IMR-90 (cell line): Measurements from ENCODE around the gene LRCH3. TPM values are rescaled to one million over a fixed set of nuclear protein-coding genes. Genes with fewer than 3 reads are reported as not detected.

Source experiments
- ATAC-seq: fragments of 200-7000 bp; cut with Tn5 transposase; 2 replicates; pipeline ENCODE4 v1.9.1; 2020; ENCODE audit warnings: low read depth, mild to moderate bottlenecking, moderate library complexity
- BruUV-seq: library from RNA; stranded (reverse); fragments of 400-500 nt; replicated peaks from 2 replicates; lab custom pipeline; 2021; lab: Mats Ljungman, UMichigan
- CTCF ChIA-PET: fragments of 300-600 bp; formaldehyde crosslinking; extraction: SDS; loops from one replicate; lab custom pipeline; 2021; ENCODE audit warnings: antibody characterized with exemption; lab: Yijun Ruan, JAX
- POLR2A ChIA-PET: fragments of 300-600 bp; sonication (Branson Sonifier 250); formaldehyde crosslinking; loops from one replicate; lab custom pipeline; 2022; ENCODE audit warnings: antibody characterized with exemption; ENCODE audit not compliant: unreplicated experiment; lab: Charles Lee
- DNase-seq: peaks from one replicate; pipeline ENCODE4 v3.0.0; 2013
- H2AFZ ChIP-seq: replicated peaks from 2 replicates; pipeline ENCODE3; 2013; ENCODE audit warnings: low read length, mild to moderate bottlenecking; ENCODE audit not compliant: poor library complexity
- H2AK5ac ChIP-seq: 2 replicates; pipeline ENCODE4 v1.6.1; 2013; ENCODE audit warnings: low read depth, low read length, inconsistent platforms
- H2AK9ac ChIP-seq: replicated peaks from 2 replicates; pipeline ENCODE3; 2013; ENCODE audit warnings: mild to moderate bottlenecking, low read depth, low read length, moderate library complexity; ENCODE audit not compliant: poor library complexity
- H2BK120ac ChIP-seq: 2 replicates; pipeline ENCODE4 v1.6.1; 2013; ENCODE audit warnings: low read depth, low read length, inconsistent platforms
- H2BK15ac ChIP-seq: 3 replicates; pipeline ENCODE4 v1.6.1; 2013; ENCODE audit warnings: low read depth, low read length, inconsistent platforms
- H2BK20ac ChIP-seq: 2 replicates; pipeline ENCODE4 v1.6.1; 2013; ENCODE audit warnings: low read depth, mild to moderate bottlenecking, inconsistent platforms, low read length, moderate library complexity
- H2BK5ac ChIP-seq: 2 replicates; pipeline ENCODE4 v1.6.1; 2013; ENCODE audit warnings: mild to moderate bottlenecking, low read depth, low read length, inconsistent platforms; ENCODE audit not compliant: poor library complexity, severe bottlenecking
- H3K14ac ChIP-seq: replicated peaks from 2 replicates; pipeline ENCODE4 v1.6.1; 2013; ENCODE audit warnings: low read depth, low read length, inconsistent platforms
- H3K18ac ChIP-seq: 2 replicates; pipeline ENCODE4 v1.6.1; 2013; ENCODE audit warnings: low read depth, low read length, control low read depth
- H3K23ac ChIP-seq: 2 replicates; pipeline ENCODE4 v1.6.1; 2013; ENCODE audit warnings: low read depth, low read length, inconsistent platforms
- H3K27ac ChIP-seq: 2 replicates; pipeline ENCODE4 v1.5.1; 2013; ENCODE audit warnings: mild to moderate bottlenecking, control low read depth, low read length; ENCODE audit not compliant: insufficient read depth
- H3K27me3 ChIP-seq: 2 replicates; pipeline ENCODE4 v1.6.1; 2013; ENCODE audit warnings: low read length; ENCODE audit not compliant: control insufficient read depth, insufficient read depth
- H3K36me3 ChIP-seq: 2 replicates; pipeline ENCODE4 v1.6.1; 2013; ENCODE audit warnings: low read length, mixed read lengths; ENCODE audit not compliant: control insufficient read depth, insufficient read depth
- H3K4ac ChIP-seq: 2 replicates; pipeline ENCODE4 v1.6.1; 2013; ENCODE audit warnings: low read depth, low read length, inconsistent platforms
- H3K4me1 ChIP-seq: 2 replicates; pipeline ENCODE4 v1.6.1; 2013; ENCODE audit warnings: low read length, mixed read lengths; ENCODE audit not compliant: control insufficient read depth, insufficient read depth
- H3K4me2 ChIP-seq: 2 replicates; pipeline ENCODE4 v1.6.1; 2013; ENCODE audit warnings: low read depth, mild to moderate bottlenecking, control low read depth, low read length, moderate library complexity
- H3K4me3 ChIP-seq: 2 replicates; pipeline ENCODE4 v1.5.1; 2013; ENCODE audit warnings: low read depth, mild to moderate bottlenecking, control low read depth, low read length, moderate library complexity; ENCODE audit not compliant: insufficient read depth
- H3K56ac ChIP-seq: 2 replicates; pipeline ENCODE4 v1.6.1; 2013; ENCODE audit warnings: low read length, inconsistent platforms; ENCODE audit not compliant: insufficient read depth; ENCODE audit errors: extremely low read depth
- H3K79me1 ChIP-seq, 2 experiments: 2 replicates each; pipeline ENCODE4 v1.6.1; 2013; ENCODE audit warnings: low read length in 2 of 2, inconsistent platforms in 1 of 2, low read depth in 1 of 2
- H3K9ac ChIP-seq: 2 replicates; pipeline ENCODE4 v1.6.1; 2013; ENCODE audit warnings: low read depth, low read length, control low read depth
- H3K9me1 ChIP-seq: 2 replicates; pipeline ENCODE4 v1.6.1; 2013; ENCODE audit warnings: low read length, inconsistent platforms; ENCODE audit not compliant: insufficient read depth
- H3K9me3 ChIP-seq: 2 replicates; pipeline ENCODE4 v1.6.1; 2013; ENCODE audit warnings: low read length; ENCODE audit not compliant: control insufficient read depth, insufficient read depth
- H4K20me1 ChIP-seq: 2 replicates; pipeline ENCODE4 v1.6.1; 2013; ENCODE audit warnings: low read length, inconsistent platforms; ENCODE audit not compliant: insufficient read depth
- H4K5ac ChIP-seq: 2 replicates; pipeline ENCODE4 v1.6.1; 2013; ENCODE audit warnings: mild to moderate bottlenecking, low read depth, low read length, control low read depth
- H4K8ac ChIP-seq, 2 experiments: 2 replicates each; pipeline ENCODE4 v1.6.1; 2013; ENCODE audit warnings: low read depth in 2 of 2, low read length in 2 of 2, control low read depth in 1 of 2, inconsistent platforms in 1 of 2
- H4K91ac ChIP-seq: 2 replicates; pipeline ENCODE4 v1.6.1; 2013; ENCODE audit warnings: low read depth, low read length, inconsistent platforms; ENCODE audit not compliant: insufficient read depth
- BHLHE40 ChIP-seq: fragments of 150-350 bp; IDR thresholded peaks from 2 replicates; pipeline ENCODE4 v1.6.1; 2016; ENCODE audit warnings: mild to moderate bottlenecking, low read depth, low read length
- CEBPB ChIP-seq: IDR thresholded peaks from 2 replicates; pipeline ENCODE4 v1.6.1; 2012; ENCODE audit warnings: low read depth, low read length, improper control_type of control experiment
- CHD1 ChIP-seq: IDR thresholded peaks from 2 replicates; pipeline ENCODE4 v1.6.1; 2012; ENCODE audit warnings: low read depth, low read length, improper control_type of control experiment
- FOS ChIP-seq: fragments of 150-350 bp; IDR thresholded peaks from 2 replicates; pipeline ENCODE4 v1.6.1; 2016; ENCODE audit warnings: low read depth, low read length
- MAFK ChIP-seq: IDR thresholded peaks from 2 replicates; pipeline ENCODE4 v1.6.1; 2012; ENCODE audit warnings: low read depth, low read length, improper control_type of control experiment
- MAZ ChIP-seq: IDR thresholded peaks from 2 replicates; pipeline ENCODE4 v1.6.1; 2012; ENCODE audit warnings: low read depth, mild to moderate bottlenecking, low read length, improper control_type of control experiment, moderate library complexity, borderline replicate concordance
- MXI1 ChIP-seq: IDR thresholded peaks from 2 replicates; pipeline ENCODE4 v1.6.1; 2012; ENCODE audit warnings: low read depth, mild to moderate bottlenecking, low read length, moderate library complexity, borderline replicate concordance
- NFE2L2 ChIP-seq: fragments of 150-350 bp; IDR thresholded peaks from 2 replicates; pipeline ENCODE4 v1.6.1; 2016; ENCODE audit warnings: low read depth, mild to moderate bottlenecking, low read length
- RAD21 ChIP-seq: IDR thresholded peaks from 2 replicates; pipeline ENCODE4 v1.6.1; 2012; ENCODE audit warnings: low read length, improper control_type of control experiment
- RCOR1 ChIP-seq: IDR thresholded peaks from 2 replicates; pipeline ENCODE4 v1.6.1; 2012; ENCODE audit warnings: mild to moderate bottlenecking, low read length, improper control_type of control experiment; ENCODE audit not compliant: insufficient replicate concordance
- RFX5 ChIP-seq: IDR thresholded peaks from 2 replicates; pipeline ENCODE4 v1.8.0; 2012; ENCODE audit warnings: low read depth, mild to moderate bottlenecking, low read length, moderate library complexity
- SMC3 ChIP-seq: fragments of 150-350 bp; IDR thresholded peaks from 2 replicates; pipeline ENCODE4 v1.6.1; 2016; ENCODE audit warnings: low read depth, mild to moderate bottlenecking, antibody characterized with exemption, low read length, moderate library complexity
- WGBS, 2 experiments: methylation state at CpG; one replicate each; pipeline versions ENCODE4 v1.1.5 to v1.1.7; 2013; ENCODE audit warnings: missing lambda C conversion rate in 2 of 2; ENCODE audit not compliant: insufficient read length in 1 of 2; ENCODE audit errors: extremely low coverage in 2 of 2; 5-methylcytosine and 5-hydroxymethylcytosine counted together
- dilution Hi-C: fragments of 300-500 bp; cut with HindIII; formaldehyde crosslinking; loops from one replicate; pipeline ENCODE4 v1.14.3; 2018; ENCODE audit warnings: low sequenced_read_pairs; ENCODE audit not compliant: unreplicated experiment
- in situ Hi-C: fragments of 300-500 bp; cut with MboI; formaldehyde crosslinking; loops from 3 replicates; pipeline ENCODE4 v1.14.3; 2019; ENCODE audit warnings: low sequenced_read_pairs, inconsistent platforms, mixed read lengths
- intact Hi-C: fragments of 100-400 bp; cut with micrococcal nuclease; formaldehyde crosslinking; loops from 2 replicates; pipeline ENCODE4 v1.10.0; 2022
- polyA plus RNA-seq, 3 experiments: library from polyadenylated mRNA; depleted of rRNA; stranded (reverse); fragments of >200 nt; gene quantifications; 2 replicates each; pipeline ENCODE4 v1.2.3, GENCODE V29; 2012; ENCODE audit warnings: low replicate concordance in 1 of 3
- total RNA-seq: library from RNA; depleted of rRNA; stranded (reverse); fragments of >200 nt; gene quantifications from 2 replicates; pipeline ENCODE4 v1.2.3, GENCODE V29; 2012
- TF ChIP-seq, protein P1 (sequence below): fragments of 150-350 bp; IDR thresholded peaks from 2 replicates; pipeline ENCODE4 v1.6.1; 2017; ENCODE audit warnings: mild to moderate bottlenecking, antibody characterized with exemption, low read length, low read depth
- TF ChIP-seq, protein P2 (sequence below): fragments of 150-350 bp; IDR thresholded peaks from 2 replicates; pipeline ENCODE4 v1.6.1; 2016; ENCODE audit warnings: low read depth, mild to moderate bottlenecking, low read length, moderate library complexity, borderline replicate concordance
- TF ChIP-seq, protein P3 (sequence below): conservative IDR thresholded peaks from 2 replicates; pipeline ENCODE4 v1.5.1; 2012; ENCODE audit warnings: mild to moderate bottlenecking, low read depth, low read length, improper control_type of control experiment

Gene LRCH3
- total and polyA plus RNA-seq, 2 of the 4 experiments (the other 2 are of a cell fraction) = 28.5 to 40.5 TPM

DNA sequence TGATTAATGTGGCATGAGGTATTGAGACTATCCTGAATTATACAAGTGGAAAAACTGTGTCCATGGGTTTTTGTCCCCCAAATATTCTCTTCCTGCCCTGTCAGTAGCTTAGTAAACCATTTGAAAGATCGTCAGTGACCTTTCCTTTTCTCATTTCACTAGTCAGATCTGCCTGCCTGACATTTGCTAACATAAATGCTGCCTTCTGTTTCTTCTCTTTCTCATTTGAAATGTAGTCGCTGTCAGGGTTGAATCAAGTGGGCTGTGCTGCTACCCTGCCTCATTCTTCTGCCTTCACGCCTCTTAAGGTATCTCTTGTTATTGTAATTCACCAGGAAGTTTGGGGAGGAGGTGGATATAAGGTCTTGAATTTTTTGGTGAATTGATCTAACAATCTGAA lies 67.5 kb downstream of the LRCH3 start:
- no peak overlapping the region for H3K4me3 ChIP-seq
- H2AFZ ChIP-seq = no peak overlapping the region
- H2BK15ac ChIP-seq = no peak overlapping the region; the same call in 2 of the 3 replicates
- H3K9me1 ChIP-seq = peaks cover 5% of the 10 kb centered on the region; the same call in 1 of the 2 replicates
- H3K14ac ChIP-seq = no peak overlapping the region
- BruUV-seq = no TSS peak
- dilution Hi-C loops (no loop called here), intact Hi-C loops (no loop called here), in situ Hi-C loops (no loop called here)
- H4K20me1 ChIP-seq = no peaks in the 10 kb centered on the region
- H3K36me3 ChIP-seq = peaks cover 20% of the 10 kb centered on the region
- peak overlapping the region; percentile 16 for H3K23ac ChIP-seq
- no peaks in the 10 kb centered on the region for H3K9me3 ChIP-seq
- no peak overlapping the region for H2BK20ac ChIP-seq
- H4K5ac ChIP-seq = no peak overlapping the region
- no peak overlapping the region; the same call in 1 of the 2 replicates for H4K91ac ChIP-seq
- ATAC-seq (no peak), DNase-seq (no peak)
- no peak overlapping the region for H3K4me2 ChIP-seq
- TF ChIP-seq MXI1 (no peak), RFX5 (no peak), MAFK (no peak), MAZ (no peak), RAD21 (no peak), FOS (no peak), CHD1 (no peak), CEBPB (no peak), SMC3 (no peak), NFE2L2 (no peak), BHLHE40 (no peak), RCOR1 (no peak)
- TF ChIP-seq, protein P1, sequence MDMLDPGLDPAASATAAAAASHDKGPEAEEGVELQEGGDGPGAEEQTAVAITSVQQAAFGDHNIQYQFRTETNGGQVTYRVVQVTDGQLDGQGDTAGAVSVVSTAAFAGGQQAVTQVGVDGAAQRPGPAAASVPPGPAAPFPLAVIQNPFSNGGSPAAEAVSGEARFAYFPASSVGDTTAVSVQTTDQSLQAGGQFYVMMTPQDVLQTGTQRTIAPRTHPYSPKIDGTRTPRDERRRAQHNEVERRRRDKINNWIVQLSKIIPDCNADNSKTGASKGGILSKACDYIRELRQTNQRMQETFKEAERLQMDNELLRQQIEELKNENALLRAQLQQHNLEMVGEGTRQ = no peak
- TF ChIP-seq, protein P2, sequence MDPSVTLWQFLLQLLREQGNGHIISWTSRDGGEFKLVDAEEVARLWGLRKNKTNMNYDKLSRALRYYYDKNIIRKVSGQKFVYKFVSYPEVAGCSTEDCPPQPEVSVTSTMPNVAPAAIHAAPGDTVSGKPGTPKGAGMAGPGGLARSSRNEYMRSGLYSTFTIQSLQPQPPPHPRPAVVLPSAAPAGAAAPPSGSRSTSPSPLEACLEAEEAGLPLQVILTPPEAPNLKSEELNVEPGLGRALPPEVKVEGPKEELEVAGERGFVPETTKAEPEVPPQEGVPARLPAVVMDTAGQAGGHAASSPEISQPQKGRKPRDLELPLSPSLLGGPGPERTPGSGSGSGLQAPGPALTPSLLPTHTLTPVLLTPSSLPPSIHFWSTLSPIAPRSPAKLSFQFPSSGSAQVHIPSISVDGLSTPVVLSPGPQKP = no peak
- TF ChIP-seq, protein P3, sequence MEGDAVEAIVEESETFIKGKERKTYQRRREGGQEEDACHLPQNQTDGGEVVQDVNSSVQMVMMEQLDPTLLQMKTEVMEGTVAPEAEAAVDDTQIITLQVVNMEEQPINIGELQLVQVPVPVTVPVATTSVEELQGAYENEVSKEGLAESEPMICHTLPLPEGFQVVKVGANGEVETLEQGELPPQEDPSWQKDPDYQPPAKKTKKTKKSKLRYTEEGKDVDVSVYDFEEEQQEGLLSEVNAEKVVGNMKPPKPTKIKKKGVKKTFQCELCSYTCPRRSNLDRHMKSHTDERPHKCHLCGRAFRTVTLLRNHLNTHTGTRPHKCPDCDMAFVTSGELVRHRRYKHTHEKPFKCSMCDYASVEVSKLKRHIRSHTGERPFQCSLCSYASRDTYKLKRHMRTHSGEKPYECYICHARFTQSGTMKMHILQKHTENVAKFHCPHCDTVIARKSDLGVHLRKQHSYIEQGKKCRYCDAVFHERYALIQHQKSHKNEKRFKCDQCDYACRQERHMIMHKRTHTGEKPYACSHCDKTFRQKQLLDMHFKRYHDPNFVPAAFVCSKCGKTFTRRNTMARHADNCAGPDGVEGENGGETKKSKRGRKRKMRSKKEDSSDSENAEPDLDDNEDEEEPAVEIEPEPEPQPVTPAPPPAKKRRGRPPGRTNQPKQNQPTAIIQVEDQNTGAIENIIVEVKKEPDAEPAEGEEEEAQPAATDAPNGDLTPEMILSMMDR = no peak
- ChIA-PET POLR2A (no interaction called here), CTCF (interaction anchor here (1.3 kb wide), 1 partner anchor 9 kb away, joined by 4 read pairs; no protein-coding TSS in a partner anchor)
- no peak overlapping the region for H3K4ac ChIP-seq
- H3K27me3 ChIP-seq = no peaks in the 10 kb centered on the region
- no peak overlapping the region for H2AK9ac ChIP-seq
- H3K79me1 ChIP-seq = peaks cover 18 to 27% of the 10 kb centered on the region in 2 experiments
- no peak overlapping the region for H2AK5ac ChIP-seq
- WGBS, 2 experiments = 33% methylated on average over 1 of the region's 3 CpGs; no CpG with 5 or more reads in 1 of the 2 experiments
- H3K27ac ChIP-seq = no peak overlapping the region
- no peak overlapping the region for H3K56ac ChIP-seq
- H4K8ac ChIP-seq = no peak overlapping the region
- H3K9ac ChIP-seq = no peak overlapping the region
- H3K18ac ChIP-seq = no peak overlapping the region
- H2BK5ac ChIP-seq = no peak overlapping the region
- no peak overlapping the region for H2BK120ac ChIP-seq
- peaks cover 2% of the 10 kb centered on the region; the same call in 1 of the 2 replicates for H3K4me1 ChIP-seq
